Measurements from ENCODE around the gene PDE4DIP.
"Not testable (repeated sequence)": the region's sequence is repeated elsewhere in the genome, so short reads cannot be mapped to it uniquely, and the experiment has no call there.

PDE4DIP gene

DNA sequence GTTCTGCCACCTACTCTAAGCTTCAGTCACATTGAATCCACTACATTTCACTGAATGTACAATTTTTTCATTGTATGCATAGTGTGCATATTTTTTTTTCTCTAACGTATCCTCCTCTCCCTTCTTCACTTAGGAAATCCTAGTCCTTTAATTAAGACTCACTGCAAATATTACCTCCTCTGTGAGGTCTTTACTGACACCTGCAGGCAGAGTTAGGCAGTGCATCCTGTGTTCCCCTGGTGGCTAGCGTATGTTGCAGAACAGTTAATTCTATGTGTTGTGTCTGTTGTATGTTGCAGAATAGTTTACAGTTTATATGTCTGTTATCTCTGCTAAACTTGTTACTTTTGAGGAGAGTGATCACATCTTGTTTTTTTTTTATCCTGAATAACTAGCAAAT, 121.9 kb downstream of the PDE4DIP start:
- DNase-seq (ENCODE audit: low read depth, low spot score); H3K27ac ChIP-seq: not testable (repeated sequence)

GRCh38 chr1:148967580-148967979, 123.4 kb downstream of the PDE4DIP start:
- H3K27ac ChIP-seq; DNase-seq (ENCODE audit: low read depth, low spot score): not testable (repeated sequence)

DNA sequence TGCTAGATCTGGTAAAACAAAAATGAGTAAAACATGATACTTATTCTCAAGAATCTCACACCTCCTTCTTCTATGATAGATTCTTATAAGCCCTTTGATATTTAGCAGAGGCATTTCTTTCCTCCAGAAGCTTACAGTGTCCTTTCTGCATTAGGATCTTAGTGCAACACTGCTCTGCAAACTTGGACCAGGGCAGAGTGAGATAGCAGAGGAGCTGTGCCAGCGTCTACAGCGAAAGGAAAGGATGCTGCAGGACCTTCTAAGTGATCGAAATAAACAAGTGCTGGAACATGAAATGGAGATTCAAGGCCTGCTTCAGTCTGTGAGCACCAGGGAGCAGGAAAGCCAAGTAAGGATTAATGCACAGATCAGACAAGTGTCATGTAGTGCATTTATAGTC, 124.5 kb downstream of the PDE4DIP start:
- DNase-seq (ENCODE audit: low read depth, low spot score); H3K27ac ChIP-seq: not testable (repeated sequence)

DNA sequence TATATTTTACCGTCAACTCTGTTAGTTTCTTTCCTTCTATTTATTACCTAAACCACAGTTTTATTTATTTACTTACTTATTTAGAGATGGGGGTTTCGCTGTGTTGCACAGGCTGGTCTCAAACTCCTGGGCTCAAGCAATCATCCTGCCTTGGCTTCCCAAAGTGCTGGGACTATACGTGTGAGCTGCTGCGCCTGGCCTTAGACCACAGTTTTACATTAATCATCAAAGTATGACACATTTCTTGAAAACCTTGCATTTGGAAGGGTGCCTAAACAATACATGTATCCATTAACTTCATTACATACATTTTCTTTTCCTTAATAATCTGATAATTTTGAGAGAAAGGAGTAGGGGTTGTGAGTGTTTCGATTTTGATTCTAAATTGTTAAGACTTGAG, 124.9 kb downstream of the PDE4DIP start:
- not testable (repeated sequence) for DNase-seq (ENCODE audit: low read depth, low spot score); H3K27ac ChIP-seq

DNA sequence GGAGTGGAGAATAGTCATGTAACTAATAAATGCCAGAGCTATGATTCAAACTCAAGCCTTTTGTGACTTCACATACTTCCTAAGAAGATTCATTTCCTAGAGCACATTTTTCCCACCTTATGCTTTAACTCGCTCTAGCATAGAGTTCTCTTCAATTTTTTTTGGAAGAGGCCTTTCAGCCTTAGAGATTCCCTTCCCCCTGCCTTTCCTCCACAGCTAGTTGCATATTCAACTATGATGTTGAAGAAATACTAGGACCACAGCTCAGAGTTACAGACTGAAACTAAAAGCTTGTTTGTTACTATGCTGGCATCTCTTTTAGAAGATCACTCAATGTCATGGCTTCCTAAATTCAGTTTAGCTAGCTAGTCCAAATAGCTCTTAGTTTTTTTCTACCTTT, 131.2 kb downstream of the PDE4DIP start:
- DNase-seq (ENCODE audit: low read depth, low spot score) = peak; percentile 6
- peak overlapping the region; percentile 96 for H3K27ac ChIP-seq

DNA sequence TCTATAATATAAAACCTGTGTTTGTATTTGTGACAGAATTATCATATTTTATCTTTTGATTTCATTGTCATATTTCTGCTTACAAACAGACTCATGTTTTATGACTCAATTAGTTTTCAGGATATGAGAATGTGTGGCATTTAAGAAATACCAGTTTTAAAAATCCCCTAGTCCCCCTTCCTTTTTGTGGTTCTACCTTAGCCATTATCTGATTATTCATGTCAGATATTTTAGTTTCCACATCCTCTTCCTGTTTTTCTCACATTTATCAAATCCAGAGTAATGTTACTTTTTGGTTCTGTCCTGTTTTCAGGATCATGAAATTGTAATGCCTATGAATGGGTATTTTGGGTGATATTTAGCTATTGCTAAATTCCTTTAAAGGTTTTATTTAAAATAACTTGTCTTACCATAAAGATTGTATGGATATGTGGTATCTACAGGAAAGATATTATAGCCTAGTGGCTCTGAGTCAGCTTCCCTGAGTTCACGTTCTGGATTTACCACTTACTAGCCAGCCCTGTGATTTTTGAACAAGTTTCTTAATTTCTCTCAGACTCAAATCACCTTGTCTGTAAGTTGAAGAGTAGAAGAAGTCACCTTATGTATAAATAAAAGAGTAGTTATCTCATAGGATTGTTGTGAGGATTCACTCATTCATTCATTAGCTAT, 131.8 kb downstream of the PDE4DIP start:
- H3K27ac ChIP-seq = peak overlapping the region; percentile 96
- not testable (repeated sequence) for DNase-seq (ENCODE audit: low read depth, low spot score)

GRCh38 chr1:148977785-148978184, 133.6 kb downstream of the PDE4DIP start:
- not testable (repeated sequence) for DNase-seq (ENCODE audit: low read depth, low spot score); H3K27ac ChIP-seq

DNA sequence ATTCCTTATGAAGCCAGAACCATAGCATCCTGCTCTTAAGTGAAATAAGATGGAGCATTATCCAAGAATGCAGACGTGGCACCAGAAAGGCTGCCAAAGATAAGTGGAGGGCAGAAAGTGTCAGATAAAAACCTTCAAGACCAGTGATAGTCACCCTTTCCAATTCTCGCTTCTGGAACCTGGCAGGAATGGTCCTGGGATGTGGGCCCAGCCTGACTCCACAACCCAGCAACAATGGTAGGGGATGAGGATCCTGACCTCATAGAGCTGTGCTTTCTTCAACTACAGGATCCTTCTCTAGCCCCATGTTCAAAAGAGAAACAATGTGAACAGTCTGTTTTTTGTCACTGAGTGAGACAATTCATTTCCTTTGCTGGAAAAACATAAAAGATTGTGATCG, 145.2 kb downstream of the PDE4DIP start:
- not testable (repeated sequence) for DNase-seq (ENCODE audit: low read depth, low spot score); H3K27ac ChIP-seq

- H3K27ac ChIP-seq; DNase-seq (ENCODE audit: low read depth, low spot score): not testable (repeated sequence)
Measured at GRCh38 chr1:148990233-148990788, 146.1 kb downstream of the PDE4DIP start.

GRCh38 chr1:148991818-148992217, 147.6 kb downstream of the PDE4DIP start:
- not testable (repeated sequence) for DNase-seq (ENCODE audit: low read depth, low spot score); H3K27ac ChIP-seq

DNA sequence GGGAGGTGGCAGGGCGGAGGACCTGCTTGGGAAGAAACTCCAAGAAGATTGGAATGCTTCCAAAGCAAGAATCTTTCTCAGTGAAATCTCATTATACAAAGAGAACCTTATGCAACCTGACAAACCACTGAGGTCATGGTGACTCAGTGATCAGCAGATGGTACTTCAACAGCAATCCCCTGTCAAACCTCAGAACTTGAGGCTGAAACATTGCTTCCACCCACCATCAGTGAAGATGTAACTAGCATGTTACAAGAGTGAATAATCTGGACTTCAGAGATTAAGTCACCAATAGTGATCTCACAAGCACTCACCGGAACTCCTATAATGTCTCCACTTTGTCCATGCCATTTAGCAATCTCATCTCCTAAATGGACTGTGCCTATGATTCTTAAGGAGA, 148.1 kb downstream of the PDE4DIP start:
- not testable (repeated sequence) for DNase-seq (ENCODE audit: low read depth, low spot score); H3K27ac ChIP-seq

GRCh38 chr1:148996449-148997224, 152.4 kb downstream of the PDE4DIP start:
- H3K27ac ChIP-seq; DNase-seq (ENCODE audit: low read depth, low spot score): not testable (repeated sequence)

DNA sequence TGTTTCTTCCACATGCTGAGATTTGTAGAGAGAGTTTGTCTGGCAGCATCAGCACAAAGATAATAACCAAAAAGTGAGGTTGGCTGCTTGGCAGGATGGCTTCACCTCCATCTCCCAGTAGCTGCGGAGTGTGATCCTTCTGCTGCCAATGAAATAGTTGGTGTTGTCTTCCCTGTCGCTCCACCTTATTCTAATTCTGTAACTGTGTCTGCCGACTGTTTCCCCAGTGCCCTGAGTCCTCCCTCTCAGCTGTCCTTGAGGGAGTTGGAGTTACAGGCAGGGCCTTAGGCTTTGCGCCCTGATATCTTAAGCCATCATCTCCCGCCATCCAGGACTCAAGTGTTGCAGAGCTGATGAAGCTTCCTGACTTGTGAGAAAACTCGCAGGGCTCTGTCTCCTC, 153.2 kb downstream of the PDE4DIP start:
- H3K27ac ChIP-seq; DNase-seq (ENCODE audit: low read depth, low spot score): not testable (repeated sequence)

- DNase-seq (ENCODE audit: low read depth, low spot score); H3K27ac ChIP-seq: not testable (repeated sequence)
Measured at GRCh38 chr1:149002664-149003063, 158.4 kb downstream of the PDE4DIP start.

GRCh38 chr1:149008326-149008725, 164.1 kb downstream of the PDE4DIP start:
- H3K27ac ChIP-seq = not testable (repeated sequence)

DNA sequence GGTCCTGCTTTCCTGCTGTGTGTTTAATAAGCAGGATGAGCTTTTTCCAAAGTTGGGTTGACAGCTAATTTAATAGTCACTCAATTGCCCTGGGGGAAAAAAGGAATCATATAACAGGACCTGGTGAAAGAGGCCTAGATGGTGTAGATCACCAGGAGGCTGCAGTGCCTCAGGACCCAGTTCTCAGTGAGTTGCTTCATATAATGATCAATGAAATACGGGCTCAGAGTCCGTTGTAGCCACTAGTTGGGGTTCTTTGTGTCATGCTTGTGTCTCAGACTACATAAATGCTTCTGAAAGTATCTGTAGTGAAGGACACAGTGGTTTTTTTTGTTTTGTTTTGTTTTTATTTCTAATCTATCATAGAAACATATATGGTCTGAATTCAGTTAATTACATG, 164.5 kb downstream of the PDE4DIP start:
- DNase-seq (ENCODE audit: low read depth, low spot score); H3K27ac ChIP-seq: not testable (repeated sequence)

More at GRCh38 chr1:149008326-149008725, 164.1 kb downstream of the PDE4DIP start:
- DNase-seq (ENCODE audit: low read depth, low spot score) = not testable (repeated sequence)

DNA sequence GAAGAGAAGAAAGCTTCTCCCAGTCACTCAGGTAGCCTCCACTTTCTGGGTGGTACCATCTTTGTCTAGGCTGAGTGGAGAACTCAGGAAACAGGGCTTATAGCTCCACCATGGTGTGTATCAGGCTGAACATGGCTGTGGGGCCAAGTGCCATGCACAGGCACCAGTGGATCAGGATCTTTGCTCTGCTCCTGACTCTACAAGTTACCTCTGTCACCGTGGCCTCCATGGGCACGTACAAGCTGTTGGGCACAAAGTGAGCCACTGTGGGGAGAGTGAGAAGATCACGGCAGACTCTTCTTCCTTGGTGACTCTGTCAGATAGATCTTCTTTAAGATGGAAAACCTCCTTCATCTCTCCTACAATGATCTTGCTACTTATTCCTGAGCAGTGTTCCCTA, 165.5 kb downstream of the PDE4DIP start:
- H3K27ac ChIP-seq; DNase-seq (ENCODE audit: low read depth, low spot score): not testable (repeated sequence)

DNA sequence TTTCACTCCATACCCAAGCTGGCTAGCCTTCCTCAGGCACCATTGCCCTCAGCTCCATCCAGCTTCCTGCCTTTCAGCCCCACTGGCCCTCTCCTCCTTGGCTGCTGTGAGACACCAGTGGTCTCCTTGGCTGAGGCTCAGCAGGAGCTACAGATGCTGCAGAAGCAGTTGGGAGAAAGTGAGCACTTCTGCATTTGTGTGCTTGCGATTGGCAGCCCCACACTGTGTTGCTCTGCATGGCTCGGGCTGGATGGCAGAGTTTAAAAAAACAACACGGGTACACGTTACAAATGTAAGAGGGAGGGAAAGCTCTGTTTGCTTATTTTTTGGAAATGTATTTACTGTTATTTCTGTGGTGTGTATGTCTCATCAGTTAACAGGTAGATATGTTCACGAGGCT, 168.4 kb downstream of the PDE4DIP start:
- not testable (repeated sequence) for DNase-seq (ENCODE audit: low read depth, low spot score); H3K27ac ChIP-seq

GRCh38 chr1:149013513-149013912, 169.3 kb downstream of the PDE4DIP start:
- not testable (repeated sequence) for H3K27ac ChIP-seq; DNase-seq (ENCODE audit: low read depth, low spot score)

- H3K27ac ChIP-seq; DNase-seq (ENCODE audit: low read depth, low spot score): not testable (repeated sequence)
Measured at GRCh38 chr1:149015522-149015921, 171.3 kb downstream of the PDE4DIP start.

- not testable (repeated sequence) for DNase-seq (ENCODE audit: low read depth, low spot score); H3K27ac ChIP-seq
Measured at GRCh38 chr1:149016626-149017025, 172.4 kb downstream of the PDE4DIP start.
